ENCODE measurements around the gene TMEM243. TPM values are rescaled to one million over a fixed set of nuclear protein-coding genes. Genes with fewer than 3 reads are reported as not detected.

The TMEM243 gene
- total and polyA plus RNA-seq, 2 donors (not counting 3 experiments of a cell fraction or from before 2014, with no cell fraction given): 26.9 to 28.8 TPM

- POLR2A ChIA-PET: no interaction called here
- intact Hi-C loops (cut with micrococcal nuclease): loop anchor here (2.0 kb wide), 1 partner anchor 23 kb away; no protein-coding TSS in a partner anchor
These were observed 48.1 kb downstream of the TMEM243 start for GRCh38 chr7:87171282-87171934.

More at GRCh38 chr7:87171282-87171934, 48.1 kb downstream of the TMEM243 start:
- H3K4me3 ChIP-seq (replicated peaks in 1 of 3; ENCODE audit: insufficient read depth in 1 of 3, low read depth in 1 of 3, low read length in 3 of 3): no peak overlapping the region
- FAIRE-seq: no peak
- no peaks in the 10 kb centered on the region for H3K9me3 ChIP-seq (replicated peaks; ENCODE audit: control insufficient read depth, insufficient read depth, low read length)
- H3K36me3 ChIP-seq (ENCODE audit: control insufficient read depth in 2 of 2, extremely low read depth in 1 of 2, insufficient read depth in 2 of 2, low read length in 2 of 2): peaks cover 25 to 65% of the 10 kb centered on the region in 2 experiments
- no peaks in the 10 kb centered on the region for H3K27me3 ChIP-seq (ENCODE audit: control insufficient read depth in 2 of 2, insufficient read depth in 2 of 2, low read length in 2 of 2)
- dilution Hi-C loops (cut with MboI; ENCODE audit: extremely low pct_ligation_motif_present, low sequenced_read_pairs): no loop called here
- CTCF ChIA-PET: interaction anchor here (0.6 to 4.5 kb wide), 2 partner anchors 13 to 763 kb away, joined by 3 to 24 read pairs; no protein-coding TSS in a partner anchor
- DNase-seq (ENCODE audit: low read depth, low spot score): no peak
- H3K4me2 ChIP-seq (ENCODE audit: insufficient read depth, low read length): no peak overlapping the region
- H3K4me1 ChIP-seq (ENCODE audit: control insufficient read depth, extremely low read depth, insufficient read depth, low read length): no peaks in the 10 kb centered on the region
- BruUV-seq (replicated peaks): no TSS peak
- no peaks in the 10 kb centered on the region for H3K9me1 ChIP-seq (replicated peaks; ENCODE audit: control insufficient read depth, extremely low read depth, insufficient read depth, low read length)
- no peaks in the 10 kb centered on the region for H4K20me1 ChIP-seq (replicated peaks; ENCODE audit: control insufficient read depth, extremely low read depth, insufficient read depth, low read length)
- no peak overlapping the region for H3K27ac ChIP-seq (ENCODE audit: insufficient read depth, low read depth, low read length)
- TF ChIP-seq CTCF (IDR thresholded peaks at IDR 0.05; ENCODE audit: extremely low read depth in 1 of 2, insufficient read depth in 1 of 2, low read depth in 1 of 2, low read length in 2 of 2) (no peak), EZH2 (IDR thresholded peaks at IDR 0.05; ENCODE audit: borderline replicate concordance, low read depth, low read length, severe bottlenecking) (no peak), JUN (IDR thresholded peaks at IDR 0.05; ENCODE audit: borderline replicate concordance, insufficient read depth, insufficient read length, low read depth) (no peak), FOS (IDR thresholded peaks at IDR 0.05; ENCODE audit: borderline replicate concordance, insufficient read depth, low read length) (no peak), GATA2 (IDR thresholded peaks at IDR 0.05; ENCODE audit: insufficient read depth, insufficient read length, low read depth, low read length) (no peak), MYC (IDR thresholded peaks at IDR 0.05; ENCODE audit: low read depth, low read length) (no peak), MAX (IDR thresholded peaks at IDR 0.05; ENCODE audit: insufficient read depth, insufficient read length) (no peak), POLR2A (IDR thresholded peaks at IDR 0.05; ENCODE audit: low read depth, low read length) (no peak), POLR2AphosphoS5 (IDR thresholded peaks at IDR 0.05; ENCODE audit: insufficient read depth, low read depth, low read length) (no peak)
- no peak overlapping the region for H2AFZ ChIP-seq (ENCODE audit: low read depth, low read length)
- H3K9ac ChIP-seq (replicated peaks; ENCODE audit: extremely low read depth, insufficient read depth, low read length): no peak overlapping the region
- peaks cover 7% of the 10 kb centered on the region for H3K79me2 ChIP-seq (ENCODE audit: control insufficient read depth, insufficient read depth, low read length)

Measured in endothelial cell of umbilical vein (primary cell).